GM19025 (cell line): ENCODE data around the gene EVA1A.
A peak's percentile ranks its signal among the peaks of the same experiment; 100 is the strongest.

Source experiments
- ATAC-seq: cut with Tn5 transposase; IDR thresholded peaks from one replicate; pipeline ENCODE4 v1.9.1; 2021; ENCODE audit warnings: mild to moderate bottlenecking, low read depth, moderate library complexity; ENCODE audit not compliant: unreplicated experiment

The EVA1A gene

DNA sequence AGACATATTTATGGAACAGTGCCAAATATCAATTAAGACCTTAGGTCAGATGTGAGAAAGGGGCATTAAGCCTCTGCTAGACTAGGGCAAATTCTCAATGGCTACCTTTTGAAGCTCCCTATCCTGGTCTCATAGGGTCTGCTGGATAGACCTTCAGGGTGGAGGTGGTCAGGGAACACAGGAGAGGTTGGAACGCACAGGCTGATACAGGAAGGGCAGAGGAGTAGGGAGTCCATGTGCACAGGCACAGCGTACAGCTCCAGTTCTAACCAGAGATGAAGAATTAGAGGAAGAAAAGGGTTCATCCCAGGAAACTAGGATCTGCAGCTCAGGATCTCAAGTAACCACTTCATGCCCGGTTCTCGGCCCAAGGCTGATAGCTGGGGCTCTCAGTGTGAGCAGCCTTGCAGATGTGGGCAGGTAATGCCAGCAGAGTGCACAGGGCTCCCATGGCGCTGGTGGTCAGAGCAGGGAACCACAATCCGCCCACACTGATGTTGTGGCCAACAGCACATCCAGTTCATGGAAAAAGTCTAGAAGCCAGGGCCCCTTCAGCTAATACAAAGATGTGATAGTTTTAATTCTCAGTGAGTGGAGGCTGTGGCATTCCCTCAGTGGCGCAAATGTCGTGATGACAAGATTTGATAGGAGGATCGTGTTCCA is 3.4 kb upstream of the EVA1A start:
- no peak for ATAC-seq

- ATAC-seq = no peak
Observed at GRCh38 chr2:75563591-75563990, 2.9 kb upstream of the EVA1A start.

- no peak for ATAC-seq
Observed at GRCh38 chr2:75562513-75562864, 1.8 kb upstream of the EVA1A start.

DNA sequence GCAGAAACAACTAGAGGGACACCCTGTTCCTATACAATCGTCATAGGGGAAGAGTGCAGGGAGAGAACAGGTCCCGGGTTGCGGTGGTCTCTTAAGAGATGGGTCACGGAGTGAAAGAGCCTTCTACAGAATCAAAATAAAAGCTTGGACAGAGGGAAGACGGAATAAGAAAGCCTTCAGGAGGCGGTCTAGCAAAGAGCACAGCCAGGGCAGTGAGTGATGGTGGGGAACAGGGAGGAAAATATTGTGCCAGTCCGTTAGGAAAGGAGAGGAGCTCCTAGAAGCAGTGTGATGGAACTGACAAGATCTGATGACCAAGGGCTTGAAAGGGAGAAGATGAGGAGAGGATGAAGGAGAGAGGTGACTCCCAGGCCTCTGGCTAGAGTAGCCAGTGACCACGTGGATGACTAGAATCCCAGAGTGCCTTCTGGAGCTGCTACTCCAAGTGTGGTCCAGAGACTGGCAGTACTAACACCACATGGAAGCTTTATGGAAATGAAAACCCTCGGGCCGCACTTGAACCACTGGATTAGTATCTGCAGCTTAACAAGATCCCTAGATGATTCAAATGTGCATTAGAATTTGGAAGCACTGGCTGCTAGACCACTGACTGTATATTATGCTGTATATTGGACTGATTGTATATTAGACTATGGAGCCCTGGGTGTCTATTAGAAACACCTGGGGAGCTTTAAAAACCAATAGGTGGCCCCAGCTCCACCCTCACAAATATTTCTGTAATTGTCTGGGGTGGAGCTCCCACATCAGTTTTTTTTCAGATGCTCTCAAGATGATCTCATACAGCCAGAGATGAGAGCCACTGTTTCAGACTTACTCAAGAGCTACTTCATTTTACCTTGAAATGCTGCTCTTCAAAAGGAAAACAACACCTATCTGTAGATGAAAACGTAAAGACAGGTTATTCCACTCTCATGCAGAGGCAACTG is 1.1 kb upstream of the EVA1A start:
- no peak for ATAC-seq

- peak; percentile 51 for ATAC-seq
Observed at GRCh38 chr2:75560022-75560767, 544 bp downstream of the EVA1A start.

DNA sequence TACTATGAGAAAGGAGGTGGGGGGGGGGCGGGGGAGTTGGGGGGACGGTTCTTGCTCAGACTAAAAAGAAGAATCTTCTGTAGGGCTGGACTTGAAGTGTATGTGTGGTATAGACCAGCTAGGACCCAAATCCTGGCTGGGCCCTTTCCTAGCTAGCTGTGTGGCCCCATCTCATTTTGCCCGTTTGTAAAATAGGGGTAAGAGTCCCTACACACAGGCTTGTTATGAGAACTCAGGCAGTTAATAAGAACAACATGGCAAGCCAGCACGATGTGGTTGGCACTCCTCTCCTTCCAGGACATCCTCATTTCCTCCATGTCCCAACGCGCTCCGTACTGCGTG is 1.1 kb downstream of the EVA1A start:
- ATAC-seq = no peak

DNA sequence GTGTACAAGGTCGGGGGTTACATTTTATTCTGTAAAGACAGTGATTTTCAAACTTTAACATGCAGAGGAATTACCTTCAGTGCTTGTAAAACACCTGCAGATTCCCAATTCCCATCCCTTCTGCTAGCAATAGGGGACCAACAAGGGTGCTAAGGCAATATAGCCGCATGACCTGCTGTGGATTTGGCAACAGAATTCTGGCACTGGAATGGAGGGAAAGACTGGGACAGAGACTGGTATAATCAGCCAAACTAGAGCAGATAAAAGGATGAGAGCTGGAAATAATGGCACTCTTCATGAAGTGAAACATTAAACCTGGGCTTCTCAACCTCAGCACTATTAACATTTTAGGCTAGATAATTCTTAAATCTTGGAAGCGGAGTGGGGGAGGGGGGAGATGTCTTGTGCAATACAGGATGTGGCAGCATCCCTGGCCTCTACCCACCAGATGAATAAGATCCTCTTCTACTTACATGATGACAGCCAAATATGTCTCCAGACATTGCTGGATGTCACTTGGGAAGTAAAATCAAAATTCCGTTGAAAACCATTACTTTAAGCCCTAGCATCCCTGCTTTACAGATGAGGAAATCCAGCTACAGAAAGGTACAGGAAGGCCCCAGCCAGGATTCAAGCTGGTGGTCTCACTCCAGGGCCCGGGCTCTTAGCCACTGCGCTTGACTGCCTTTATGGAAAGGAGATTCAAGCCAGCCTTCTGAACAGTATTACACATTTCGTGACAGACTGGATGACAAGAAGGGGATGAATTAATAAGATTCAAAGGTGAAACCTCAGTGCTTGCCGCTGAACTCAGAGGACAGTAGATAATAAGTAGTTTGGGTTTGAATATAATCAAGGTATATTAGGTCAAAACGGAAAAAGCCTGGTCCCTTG is 1.7 kb downstream of the EVA1A start:
- no peak for ATAC-seq

DNA sequence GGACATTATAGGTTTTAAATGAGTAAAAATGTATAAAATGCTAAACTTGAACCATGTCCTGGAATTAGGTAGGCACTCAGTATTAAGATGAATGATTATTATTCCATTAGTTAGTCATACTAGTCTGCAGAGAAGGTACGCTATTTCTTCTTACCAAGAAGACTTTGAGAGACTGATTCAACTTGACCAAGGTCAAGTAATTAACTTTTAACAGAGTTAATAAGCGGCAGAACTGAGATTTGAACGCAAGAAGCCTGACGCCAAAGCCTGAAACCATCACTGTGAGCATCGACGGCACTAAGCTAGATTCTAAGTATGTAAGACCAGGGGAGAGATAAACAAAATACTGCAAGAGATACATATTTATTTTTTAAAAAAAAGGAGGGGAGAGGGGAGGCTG is 2.6 kb downstream of the EVA1A start:
- no peak for ATAC-seq

- ATAC-seq = no peak
Observed at GRCh38 chr2:75557474-75558133, 3.1 kb downstream of the EVA1A start.

- ATAC-seq = no peak
Observed at GRCh38 chr2:75556679-75557366, 3.9 kb downstream of the EVA1A start.

DNA sequence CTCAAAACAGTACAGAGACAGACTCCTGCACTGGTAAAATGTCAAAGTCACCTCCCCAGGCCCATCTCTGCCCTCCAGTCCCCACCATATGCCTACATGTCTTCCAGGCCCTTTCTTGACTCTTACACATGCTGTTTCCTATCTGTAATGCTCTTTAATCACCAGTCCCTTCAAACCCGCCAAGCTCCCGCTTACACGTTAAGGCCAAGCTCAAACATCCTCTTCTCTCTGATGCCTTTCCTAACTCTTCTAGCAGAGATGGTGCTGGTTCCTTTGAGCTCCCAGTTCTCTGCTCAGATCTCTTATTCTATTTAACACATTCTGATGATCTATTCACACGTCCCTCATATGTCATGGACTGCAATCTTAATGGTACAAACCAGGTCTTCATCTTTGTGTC is 5.0 kb downstream of the EVA1A start:
- no peak for ATAC-seq

DNA sequence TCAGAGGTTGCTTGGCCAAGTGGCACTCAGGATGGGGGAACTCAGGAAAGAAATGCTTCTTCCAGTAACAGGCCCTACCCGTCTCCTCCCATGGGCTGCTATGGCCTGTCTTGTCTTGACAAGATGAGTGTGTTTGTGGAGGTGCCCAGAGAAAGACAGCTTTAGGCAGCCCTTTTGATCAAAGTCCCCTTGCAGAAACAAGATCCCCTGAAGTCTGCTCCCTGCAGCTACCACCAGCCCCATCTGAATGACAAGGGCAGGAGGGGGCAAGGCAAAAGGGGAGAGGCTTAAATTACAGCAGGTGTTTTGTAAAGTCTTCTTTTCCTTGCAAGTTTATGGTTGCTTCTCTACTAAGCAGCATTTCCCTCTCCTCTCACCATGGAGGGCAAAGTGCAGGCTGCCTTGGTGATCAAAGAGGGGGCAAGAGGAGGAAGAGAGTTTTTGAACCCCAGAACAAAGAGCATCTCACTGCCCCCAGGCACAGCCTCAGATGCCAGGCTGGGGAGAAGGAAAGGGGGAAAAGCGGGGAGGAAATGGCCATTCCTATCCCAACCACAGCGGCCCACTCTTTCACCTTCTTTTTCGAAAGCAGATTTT is 6.7 kb downstream of the EVA1A start:
- no peak for ATAC-seq

- ATAC-seq = no peak
Observed at GRCh38 chr2:75552222-75552621, 8.5 kb downstream of the EVA1A start.

DNA sequence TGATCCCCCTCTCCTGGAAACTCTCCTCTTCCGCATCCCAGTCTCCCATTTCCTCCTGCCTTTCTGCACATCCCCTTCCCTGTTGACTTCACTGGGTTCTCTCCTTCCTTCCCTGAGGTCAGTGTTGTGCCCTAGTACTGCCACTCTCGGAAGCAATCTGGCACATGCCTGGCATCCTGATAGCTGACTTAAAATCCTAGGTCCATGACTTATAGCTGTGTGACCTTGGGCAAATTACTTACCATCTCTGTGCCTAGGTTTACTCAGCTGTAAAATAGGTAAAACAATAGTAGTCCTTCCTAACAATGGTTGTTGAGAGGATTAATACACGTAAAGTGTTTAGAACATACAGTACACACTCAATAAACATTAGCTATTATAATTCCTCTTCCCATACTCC is 9.3 kb downstream of the EVA1A start:
- no peak for ATAC-seq

DNA sequence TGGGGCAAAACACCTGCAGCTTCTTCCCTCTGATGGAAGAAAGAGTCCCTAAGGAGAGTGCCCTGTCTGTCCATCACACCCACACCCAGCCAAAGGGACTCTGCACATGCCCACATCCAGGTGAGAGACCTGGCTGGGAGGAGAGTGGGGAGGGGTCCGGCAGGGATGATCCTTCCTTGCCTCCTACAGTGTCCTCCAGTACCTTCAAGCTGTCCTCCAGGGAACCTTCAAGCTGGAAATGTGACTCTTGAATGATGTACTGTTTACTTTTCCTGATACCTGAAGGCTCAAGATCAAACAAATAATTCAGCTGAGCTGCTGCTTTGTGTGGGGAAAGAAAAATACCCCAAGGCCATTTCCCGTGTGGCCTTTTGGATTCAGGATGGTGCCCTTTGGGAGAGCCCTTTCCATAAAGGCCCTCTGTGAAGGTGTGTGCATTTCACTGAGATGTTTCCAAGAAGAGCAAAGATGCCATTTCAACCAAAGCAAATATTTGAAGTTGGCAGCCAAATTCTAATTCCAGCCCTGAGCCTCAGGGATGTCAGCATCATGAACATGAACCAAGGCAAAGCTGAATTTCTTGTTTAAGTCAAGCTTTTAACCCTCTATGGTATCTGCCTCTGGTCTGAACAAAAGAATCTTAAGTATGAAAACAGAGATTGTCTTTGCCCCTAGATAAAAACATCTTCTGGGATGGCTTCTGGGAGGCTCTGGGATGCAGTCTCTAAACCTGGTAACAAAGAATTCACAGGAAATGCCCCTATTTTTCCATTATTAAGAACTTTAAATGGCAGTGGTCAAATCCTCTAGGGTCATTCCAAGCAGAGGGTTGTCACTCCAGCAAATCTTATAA is 11.1 kb downstream of the EVA1A start:
- ATAC-seq = no peak

DNA sequence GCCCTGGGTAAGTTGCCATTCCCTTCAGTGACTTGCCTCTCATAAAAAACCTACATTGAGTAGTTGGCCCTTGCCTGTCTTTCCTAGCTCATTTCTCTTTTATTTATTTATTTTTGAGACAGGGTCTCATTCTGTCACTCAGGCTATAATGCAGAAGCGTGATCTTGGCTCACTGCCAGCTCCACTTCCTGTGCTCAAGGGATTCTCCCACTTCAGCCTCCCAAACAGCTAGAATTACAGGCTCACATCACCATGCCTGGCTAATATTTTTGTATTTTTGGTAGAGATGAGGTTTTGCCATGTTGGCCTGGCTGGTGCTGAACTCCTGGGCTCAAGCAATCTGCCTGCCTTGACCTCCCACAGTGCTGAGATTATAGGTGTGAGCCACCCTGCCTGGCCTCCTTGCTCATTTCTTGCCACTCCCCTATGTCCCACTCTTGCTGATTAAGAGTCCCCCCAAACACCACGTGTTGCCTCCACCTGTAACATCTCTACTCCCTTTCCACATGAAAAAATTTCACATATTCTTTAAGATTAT is 12.6 kb downstream of the EVA1A start:
- no peak for ATAC-seq

- no peak for ATAC-seq
Observed at GRCh38 chr2:75547345-75548035, 13.2 kb downstream of the EVA1A start.
